HepG2 (cell line): ENCODE measurements around the gene ELL. TPM values are rescaled to one million over a fixed set of nuclear protein-coding genes. Genes with fewer than 3 reads are reported as not detected.
A peak's percentile ranks its signal among the peaks of the same experiment; 100 is the strongest.

Source experiments
- ATAC-seq: fragments of 200-7000 bp; cut with Tn5 transposase; 3 replicates; pipeline ENCODE4 v1.9.1; 2020; ENCODE audit warnings: mild to moderate bottlenecking, moderate library complexity
- BruUV-seq: library from RNA; stranded (reverse); fragments of 400-500 nt; replicated peaks from 2 replicates; lab custom pipeline; 2021; lab: Mats Ljungman, UMichigan
- CTCF ChIA-PET: fragments of 300-600 bp; formaldehyde crosslinking; extraction: SDS; loops from one replicate; lab custom pipeline; 2021; ENCODE audit warnings: low total read pairs, inconsistent platforms, low intra/inter-chr PET ratio; lab: Yijun Ruan, JAX
- POLR2A ChIA-PET: fragments of 350-600 bp; sonication (Branson Sonifier 250); formaldehyde crosslinking; loops from one replicate; lab custom pipeline; 2020; ENCODE audit warnings: antibody characterized with exemption, inconsistent platforms; lab: Yijun Ruan, JAX
- DNase-seq: peaks from one replicate; pipeline ENCODE4 v3.0.0-alpha.2; 2015; ENCODE audit warnings: low spot score
- FAIRE-seq: peaks from 3 replicates; lab custom pipeline; 2011; peaks lifted over from hg19 to GRCh38; lab: Jason Lieb, UNC
- H2AFZ ChIP-seq: one replicate; pipeline ENCODE4 v1.6.1; 2011; ENCODE audit warnings: low read length, inconsistent platforms
- H3K27ac ChIP-seq: fragments of 300-600 bp; 3 replicates; pipeline ENCODE4 v1.8.0; 2011; ENCODE audit warnings: mixed run types, mild to moderate bottlenecking, mixed read lengths, low read length, inconsistent platforms; ENCODE audit not compliant: insufficient read depth; ENCODE audit errors: extremely low read length
- H3K27me3 ChIP-seq, 2 experiments: fragments of 200-600 bp in 1 of 2; 2 replicates in 1 of 2; 3 replicates in 1 of 2; pipeline versions ENCODE4 v1.6.0 to v1.8.0; 2011; ENCODE audit warnings: low read length in 2 of 2, mild to moderate bottlenecking in 2 of 2, moderate library complexity in 2 of 2, inconsistent platforms in 1 of 2; ENCODE audit not compliant: insufficient read depth in 2 of 2, control insufficient read depth in 1 of 2
- H3K36me3 ChIP-seq, 2 experiments: fragments of 200-600 bp in 1 of 2; replicated peaks in 1 of 2; 2 replicates in 1 of 2; 3 replicates in 1 of 2; pipeline versions ENCODE4 v1.5.1 to v1.8.0; 2011; ENCODE audit warnings: low read length in 2 of 2, inconsistent platforms in 1 of 2; ENCODE audit not compliant: insufficient read depth in 2 of 2, control insufficient read depth in 1 of 2
- H3K4me1 ChIP-seq: 2 replicates; pipeline ENCODE4 v1.5.1; 2012; ENCODE audit warnings: low read length, inconsistent platforms; ENCODE audit not compliant: insufficient read depth
- H3K4me2 ChIP-seq: 2 replicates; pipeline ENCODE4 v1.6.0; 2011; ENCODE audit warnings: low read depth, low read length, inconsistent platforms
- H3K4me3 ChIP-seq, 3 experiments: fragments of 200-600 bp in 1 of 3; sonication (generic), shearing (Covaris generic) in 1 of 3; replicated peaks in 1 of 3; 2 replicates each; pipeline ENCODE4 v1.5.1; 2011 to 2016; ENCODE audit warnings: low read length in 3 of 3, inconsistent platforms in 2 of 3, low read depth in 2 of 3, mild to moderate bottlenecking in 2 of 3, control low read depth in 1 of 3, mixed read lengths in 1 of 3; ENCODE audit not compliant: insufficient read depth in 1 of 3
- H3K79me2 ChIP-seq: one replicate; pipeline ENCODE4 v1.6.1; 2011; ENCODE audit warnings: low read length, inconsistent platforms; ENCODE audit not compliant: insufficient read depth
- H3K9ac ChIP-seq: 2 replicates; pipeline ENCODE4 v1.6.0; 2011; ENCODE audit warnings: mild to moderate bottlenecking, low read depth, low read length, inconsistent platforms; ENCODE audit not compliant: insufficient read depth
- H3K9me3 ChIP-seq: 2 replicates; pipeline ENCODE4 v1.5.1; 2012; ENCODE audit warnings: mild to moderate bottlenecking, low read length
- H4K20me1 ChIP-seq: 2 replicates; pipeline ENCODE4 v1.6.0; 2011; ENCODE audit warnings: inconsistent platforms, mild to moderate bottlenecking, low read length, moderate library complexity; ENCODE audit not compliant: insufficient read depth
- ADNP ChIP-seq: sonication (generic); formaldehyde crosslinking; IDR thresholded peaks from 2 replicates; pipeline ENCODE4 v1.4.0; 2020; ENCODE audit warnings: missing genetic modification reagents
- ELF4 ChIP-seq: sonication (generic); formaldehyde crosslinking; IDR thresholded peaks from 2 replicates; pipeline ENCODE4 v1.5.0; 2020; ENCODE audit warnings: missing genetic modification reagents, mild to moderate bottlenecking, moderate library complexity, borderline replicate concordance
- FIP1L1 ChIP-seq: fragments of 200-400 bp; formaldehyde crosslinking; IDR thresholded peaks from 2 replicates; pipeline ENCODE4 v1.6.1; 2018; ENCODE audit warnings: low read depth, mild to moderate bottlenecking, low read length, moderate library complexity, borderline replicate concordance; ENCODE audit not compliant: insufficient read depth
- HDAC1 ChIP-seq: sonication (generic); formaldehyde crosslinking; IDR thresholded peaks from 2 replicates; pipeline ENCODE4 v1.5.1; 2020; ENCODE audit warnings: mild to moderate bottlenecking, missing genetic modification reagents
- HOXA3 ChIP-seq: sonication (generic); formaldehyde crosslinking; IDR thresholded peaks from 2 replicates; pipeline ENCODE4 v1.5.0; 2020; ENCODE audit warnings: missing genetic modification reagents
- MED1 ChIP-seq: sonication (generic); formaldehyde crosslinking; IDR thresholded peaks from 2 replicates; pipeline ENCODE4 v1.4.0; 2020; ENCODE audit warnings: missing genetic modification reagents
- NR2F6 ChIP-seq, 2 experiments: IDR thresholded peaks; 2 replicates each; pipeline ENCODE4 v1.6.1; 2016; ENCODE audit warnings: antibody characterized with exemption in 1 of 2, mild to moderate bottlenecking in 1 of 2
- STAG1 ChIP-seq: sonication (generic); formaldehyde crosslinking; IDR thresholded peaks from 2 replicates; pipeline ENCODE4 v1.4.0; 2020; ENCODE audit warnings: missing genetic modification reagents
- ZEB1 ChIP-seq: IDR thresholded peaks from 2 replicates; pipeline ENCODE4 v1.6.1; 2012; ENCODE audit warnings: mild to moderate bottlenecking, low read depth, inconsistent platforms; ENCODE audit not compliant: insufficient replicate concordance
- ZFX ChIP-seq: sonication (generic); formaldehyde crosslinking; IDR thresholded peaks from 2 replicates; pipeline ENCODE4 v1.4.0; 2020; ENCODE audit warnings: mild to moderate bottlenecking, low read depth, missing genetic modification reagents, moderate library complexity
- ZNF7 ChIP-seq: IDR thresholded peaks from 2 replicates; pipeline ENCODE4 v1.6.1; 2016; ENCODE audit warnings: missing biosample characterization, missing genetic modification reagents
- ZNF746 ChIP-seq: sonication (generic); formaldehyde crosslinking; IDR thresholded peaks from 2 replicates; pipeline ENCODE4 v1.8.0; 2022; ENCODE audit warnings: mild to moderate bottlenecking, missing genetic modification reagents
- WGBS: methylation state at CpG from one replicate; pipeline ENCODE4 v1.1.6; 2017; ENCODE audit warnings: low lambda C conversion rate; 5-methylcytosine and 5-hydroxymethylcytosine counted together
- in situ Hi-C: cut with HindIII; loops from 2 replicates; pipeline ENCODE4 v1.10.0; 2017; ENCODE audit warnings: low pct_unique_long_range_greater_than_20kb; ENCODE audit not compliant: extremely low pct_ligation_motif_present
- intact Hi-C: fragments of 100-400 bp; cut with micrococcal nuclease; formaldehyde crosslinking; loops from one replicate; pipeline ENCODE4 v1.10.0; 2022; ENCODE audit not compliant: unreplicated experiment
- polyA plus RNA-seq, 8 experiments: library from polyadenylated mRNA; depleted of rRNA in 3 of 8; stranded (reverse) in 7 of 8; unstranded in 1 of 8; fragments of >200 nt; fragmentation: Illumina TruSeq in 4 of 8; extraction: Trizol in 4 of 8; gene quantifications; 2 replicates each; pipeline versions ENCODE4 v1.2.1 to v1.2.3, GENCODE V29; 2011 to 2016; ENCODE audit warnings: low read depth in 4 of 8, missing spikeins in 1 of 8, mixed read lengths in 1 of 8; ENCODE audit not compliant: insufficient read depth in 1 of 8
- total RNA-seq, 5 experiments: library from RNA; depleted of rRNA; stranded (reverse); fragments of >200 nt; fragmentation: Illumina TruSeq; extraction: Trizol; gene quantifications; 2 replicates each; pipeline ENCODE4 v1.2.3, GENCODE V29; 2016; ENCODE audit warnings: low read depth in 1 of 5
- TF ChIP-seq, protein P1 (sequence below): sonication (generic); formaldehyde crosslinking; IDR thresholded peaks from 2 replicates; pipeline ENCODE4 v1.9.0; 2022; ENCODE audit warnings: low read depth, missing genetic modification reagents
- TF ChIP-seq, protein P2 (sequence below): sonication (generic); IDR thresholded peaks from 2 replicates; pipeline ENCODE4 v1.6.1; 2016; ENCODE audit warnings: low read depth, borderline replicate concordance
- TF ChIP-seq, protein P3 (sequence below): sonication (generic); formaldehyde crosslinking; IDR thresholded peaks from 2 replicates; pipeline ENCODE4 v1.5.0; 2020; ENCODE audit warnings: missing genetic modification reagents
- TF ChIP-seq, protein P4 (sequence below): IDR thresholded peaks from 2 replicates; pipeline ENCODE4 v1.6.1; 2016

Gene ELL
- total and polyA plus RNA-seq, 2 of the 13 experiments (the other 11 are each of a cell fraction or from before 2014, with no cell fraction given) = 3.7 to 5.4 TPM

DNA sequence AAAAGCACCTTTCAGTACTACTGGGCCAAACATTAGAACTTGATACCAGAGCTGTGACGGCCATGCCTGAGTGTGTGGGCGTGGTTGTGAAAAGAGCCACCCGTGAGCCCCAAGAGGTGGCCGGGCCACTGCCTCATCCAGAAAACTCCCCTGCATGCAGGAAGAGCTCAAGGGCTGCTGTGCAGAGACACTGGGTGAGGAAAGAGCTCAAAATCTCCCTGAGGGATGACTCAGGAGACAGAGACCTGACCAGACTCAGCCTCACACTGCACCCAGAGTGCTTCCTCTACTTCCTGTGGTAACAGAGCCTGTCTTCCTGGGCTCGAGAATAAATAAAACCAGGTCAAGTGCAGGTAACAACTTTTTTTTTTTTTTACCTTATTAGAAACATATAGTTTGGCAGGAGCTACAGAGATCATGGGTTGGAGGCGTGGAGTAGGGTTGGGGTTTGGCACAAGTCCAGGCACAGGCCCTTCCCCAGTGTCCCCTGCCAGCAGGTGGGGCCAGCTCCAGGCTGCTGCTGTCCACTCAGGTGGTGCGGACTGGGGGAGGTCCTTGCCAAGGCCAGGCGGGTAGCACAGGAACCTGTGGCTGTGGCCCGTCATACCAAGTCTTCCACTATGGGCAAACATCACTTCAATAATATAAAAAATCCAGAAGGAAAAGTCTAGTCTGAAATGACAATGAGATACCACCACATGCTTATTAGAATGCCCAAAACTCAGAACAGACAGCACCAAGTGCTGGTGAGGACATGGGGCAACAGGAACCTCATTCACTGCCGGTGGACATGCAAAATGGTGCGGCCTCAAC lies 25.5 kb downstream of the ELL start:
- Histone ChIP-seq H3K27ac (no peak overlapping the region), H3K4me1 (peaks cover 57% of the 10 kb centered on the region), H3K9me3 (no peaks in the 10 kb centered on the region), H3K79me2 (peaks cover 91% of the 10 kb centered on the region), H3K36me3 (peaks cover 0 to under 1% of the 10 kb centered on the region in 2 experiments; a peak in 2 of 5 replicates), H4K20me1 (peaks cover 88% of the 10 kb centered on the region), H3K9ac (no peak overlapping the region), H2AFZ (no peak overlapping the region), H3K4me2 (no peak overlapping the region), H3K4me3 (no peak overlapping the region), H3K27me3 (no peaks in the 10 kb centered on the region)
- in situ Hi-C loops = no loop called here
- DNase-seq (peak; percentile 32), FAIRE-seq (peak; percentile 8), ATAC-seq (peak; percentile 56)
- ChIA-PET CTCF (no interaction called here), POLR2A (interaction anchor here (0.8 to 2.0 kb wide), 5 partner anchors 18 to 92 kb away, joined by 3 to 7 read pairs (median 4); partner anchors contain the start of gene ELL)
- intact Hi-C loops = loop anchor here (2.0 kb wide), 1 partner anchor 26 kb away; the partner anchor contains the start of gene ELL
- no TSS peak for BruUV-seq
- 70% methylated on average over 8 of the region's 11 CpGs for WGBS
- TF ChIP-seq, protein P1, sequence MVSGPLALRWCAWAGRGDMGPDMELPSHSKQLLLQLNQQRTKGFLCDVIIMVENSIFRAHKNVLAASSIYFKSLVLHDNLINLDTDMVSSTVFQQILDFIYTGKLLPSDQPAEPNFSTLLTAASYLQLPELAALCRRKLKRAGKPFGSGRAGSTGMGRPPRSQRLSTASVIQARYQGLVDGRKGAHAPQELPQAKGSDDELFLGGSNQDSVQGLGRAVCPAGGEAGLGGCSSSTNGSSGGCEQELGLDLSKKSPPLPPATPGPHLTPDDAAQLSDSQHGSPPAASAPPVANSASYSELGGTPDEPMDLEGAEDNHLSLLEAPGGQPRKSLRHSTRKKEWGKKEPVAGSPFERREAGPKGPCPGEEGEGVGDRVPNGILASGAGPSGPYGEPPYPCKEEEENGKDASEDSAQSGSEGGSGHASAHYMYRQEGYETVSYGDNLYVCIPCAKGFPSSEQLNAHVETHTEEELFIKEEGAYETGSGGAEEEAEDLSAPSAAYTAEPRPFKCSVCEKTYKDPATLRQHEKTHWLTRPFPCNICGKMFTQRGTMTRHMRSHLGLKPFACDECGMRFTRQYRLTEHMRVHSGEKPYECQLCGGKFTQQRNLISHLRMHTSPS (CRISPR knock-in tag) = 0 out of 2 replicates have a peak, but pooled peaks have one; percentile 43
- TF ChIP-seq, protein P2, sequence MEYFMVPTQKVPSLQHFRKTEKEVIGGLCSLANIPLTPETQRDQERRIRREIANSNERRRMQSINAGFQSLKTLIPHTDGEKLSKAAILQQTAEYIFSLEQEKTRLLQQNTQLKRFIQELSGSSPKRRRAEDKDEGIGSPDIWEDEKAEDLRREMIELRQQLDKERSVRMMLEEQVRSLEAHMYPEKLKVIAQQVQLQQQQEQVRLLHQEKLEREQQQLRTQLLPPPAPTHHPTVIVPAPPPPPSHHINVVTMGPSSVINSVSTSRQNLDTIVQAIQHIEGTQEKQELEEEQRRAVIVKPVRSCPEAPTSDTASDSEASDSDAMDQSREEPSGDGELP = peak; percentile 14; the same call in 1 of the 2 replicates
- no peak for TF ChIP-seq FIP1L1
- peak; percentile 36; the same call in 1 of the 2 replicates for TF ChIP-seq MED1
- TF ChIP-seq, protein P3, sequence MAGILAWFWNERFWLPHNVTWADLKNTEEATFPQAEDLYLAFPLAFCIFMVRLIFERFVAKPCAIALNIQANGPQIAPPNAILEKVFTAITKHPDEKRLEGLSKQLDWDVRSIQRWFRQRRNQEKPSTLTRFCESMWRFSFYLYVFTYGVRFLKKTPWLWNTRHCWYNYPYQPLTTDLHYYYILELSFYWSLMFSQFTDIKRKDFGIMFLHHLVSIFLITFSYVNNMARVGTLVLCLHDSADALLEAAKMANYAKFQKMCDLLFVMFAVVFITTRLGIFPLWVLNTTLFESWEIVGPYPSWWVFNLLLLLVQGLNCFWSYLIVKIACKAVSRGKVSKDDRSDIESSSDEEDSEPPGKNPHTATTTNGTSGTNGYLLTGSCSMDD (CRISPR knock-in tag) = no peak
- TF ChIP-seq ZNF746 (CRISPR knock-in tag) = 0 out of 2 replicates have a peak, but pooled peaks have one; percentile 24
- TF ChIP-seq NR2F6 (IDR thresholded peaks at IDR 0.05) = no peak
- TF ChIP-seq NR2F6 (CRISPR knock-in tag; IDR thresholded peaks at IDR 0.05) = 0 out of 2 replicates have a peak, but pooled peaks have one; percentile 19
- peak; percentile 97 for TF ChIP-seq ZNF7 (CRISPR knock-in tag)
- peak; percentile 62 for TF ChIP-seq STAG1 (CRISPR knock-in tag)
- TF ChIP-seq ZFX = peak; percentile 37; the same call in 1 of the 2 replicates
- peak; percentile 17; the same call in 1 of the 2 replicates for TF ChIP-seq HOXA3 (CRISPR knock-in tag)
- TF ChIP-seq ELF4 (CRISPR knock-in tag) = no peak
- TF ChIP-seq HDAC1 (CRISPR knock-in tag) = no peak
- no peak for TF ChIP-seq ADNP (CRISPR knock-in tag)
- TF ChIP-seq, protein P4, sequence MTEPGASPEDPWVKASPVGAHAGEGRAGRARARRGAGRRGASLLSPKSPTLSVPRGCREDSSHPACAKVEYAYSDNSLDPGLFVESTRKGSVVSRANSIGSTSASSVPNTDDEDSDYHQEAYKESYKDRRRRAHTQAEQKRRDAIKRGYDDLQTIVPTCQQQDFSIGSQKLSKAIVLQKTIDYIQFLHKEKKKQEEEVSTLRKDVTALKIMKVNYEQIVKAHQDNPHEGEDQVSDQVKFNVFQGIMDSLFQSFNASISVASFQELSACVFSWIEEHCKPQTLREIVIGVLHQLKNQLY (CRISPR knock-in tag) = 0 out of 2 replicates have a peak, but pooled peaks have one; percentile 13
- peak; percentile 31 for TF ChIP-seq ZEB1
